Measurements from ENCODE around the gene TPRA1. TPM values are rescaled to one million over a fixed set of nuclear protein-coding genes. Genes with fewer than 3 reads are reported as not detected.

The TPRA1 gene
- polyA plus RNA-seq (2013) = 11.5 and 13.0 TPM in 2 replicates

DNA sequence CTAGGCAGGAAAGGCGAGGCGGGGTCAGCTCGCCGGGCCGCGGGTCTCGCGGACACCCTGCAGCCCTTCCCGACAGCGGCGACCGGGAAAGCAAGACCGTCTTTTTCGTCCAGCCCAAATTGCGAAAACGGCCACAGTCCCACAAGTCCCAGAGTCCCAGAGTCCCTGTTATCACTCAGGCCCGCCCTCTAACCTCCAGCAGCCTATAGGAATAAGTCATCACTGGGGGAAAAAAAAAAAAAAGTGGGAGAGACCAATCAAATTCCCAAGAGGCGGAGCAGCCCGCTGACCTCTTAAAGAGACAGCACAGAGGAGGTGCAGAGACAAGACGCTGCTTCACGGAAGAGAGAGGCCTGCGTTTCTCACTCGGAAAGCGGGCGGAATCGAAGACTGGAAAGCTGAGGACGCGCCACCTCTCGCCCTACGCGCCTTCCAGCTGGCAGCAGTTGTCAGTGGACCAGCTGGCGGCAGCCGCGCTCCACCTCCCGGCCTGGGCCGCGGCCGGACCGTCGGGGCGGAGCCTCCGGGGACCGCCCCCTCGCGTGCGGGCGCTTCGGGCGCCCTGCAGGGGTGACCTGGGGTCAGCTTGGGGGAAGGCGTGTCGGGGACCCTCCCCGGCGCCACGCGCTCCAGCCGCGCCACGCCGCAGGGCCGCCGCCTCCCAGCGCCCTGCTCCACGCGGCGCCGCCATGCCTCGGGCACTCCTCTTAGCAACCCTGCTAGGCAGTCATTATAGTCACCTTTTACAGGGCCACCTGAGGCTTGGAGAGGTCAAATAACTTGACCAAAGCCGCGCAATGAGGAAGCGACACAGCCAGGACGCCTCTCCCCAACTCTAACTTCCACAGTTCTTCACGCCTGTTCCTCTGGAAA, at the start of gene TPRA1:
TSS of gene TPRA1 (minus strand) at position 141 of the 873 bp plus-strand sequence. CDS start 10,587 bp downstream, outside the sequence.
- no CpG with 5 or more reads among the region's 72 CpGs for WGBS (ENCODE audit: extremely low coverage, insufficient coverage, insufficient read length)
- Histone ChIP-seq H2BK12ac (ENCODE audit: low read length) (no peak within 1 kb of the TSS), H3K14ac (ENCODE audit: low read length) (peak within 1 kb of the TSS; percentile 65), H3K4me3 (ENCODE audit: low read depth, low read length) (peak within 1 kb of the TSS; percentile 85), H3K23ac (ENCODE audit: low read length) (no peak within 1 kb of the TSS), H2AK5ac (ENCODE audit: low read length) (no peak within 1 kb of the TSS), H3K27me3 (ENCODE audit: insufficient read depth, low read length) (no peaks in the 10 kb centered on the region), H3K36me3 (ENCODE audit: control insufficient read depth in 1 of 2, insufficient read depth in 2 of 2, low read length in 2 of 2) (no peaks in the 10 kb centered on the region), H3K18ac (ENCODE audit: low read length) (peak within 1 kb of the TSS; percentile 79), H3K4me2 (ENCODE audit: low read length) (peak within 1 kb of the TSS; percentile 87), H3K9me3 (ENCODE audit: insufficient read depth, low read depth, low read length) (no peaks in the 10 kb centered on the region), H4K91ac (ENCODE audit: low read depth, low read length) (peak within 1 kb of the TSS; percentile 80), H3K4ac (ENCODE audit: low read depth, low read length) (peak within 1 kb of the TSS; percentile 42), H3K79me2 (ENCODE audit: control insufficient read depth, insufficient read depth, low read length, poor library complexity) (peaks cover 8% of the 10 kb centered on the region), H4K8ac (ENCODE audit: low read depth, low read length) (peak within 1 kb of the TSS; percentile 82), H3K9ac (ENCODE audit: low read length) (peak within 1 kb of the TSS; percentile 87), H4K12ac (ENCODE audit: low read depth, low read length) (peak within 1 kb of the TSS; percentile 48), H3K4me1 (ENCODE audit: control insufficient read depth in 1 of 2, insufficient read depth in 2 of 2, low read length in 2 of 2) (peaks cover 12 to 37% of the 10 kb centered on the region in 2 experiments), H3K27ac (ENCODE audit: low read depth, low read length) (peak within 1 kb of the TSS; percentile 86), H3K79me1 (ENCODE audit: low read length) (peaks cover 3% of the 10 kb centered on the region), H2AFZ (ENCODE audit: insufficient read depth, low read length, poor library complexity) (peak within 1 kb of the TSS; percentile 81), H2BK120ac (ENCODE audit: insufficient read depth, low read length, poor library complexity) (peak within 1 kb of the TSS; percentile 55), H2BK5ac (ENCODE audit: low read depth, low read length, poor library complexity) (peak within 1 kb of the TSS; percentile 41)
- peak; percentile 92 to 97 for DNase-seq

- Histone ChIP-seq H2AK5ac (ENCODE audit: low read length) (no peak overlapping the region), H3K23ac (ENCODE audit: low read length) (no peak overlapping the region), H3K36me3 (ENCODE audit: control insufficient read depth in 1 of 2, insufficient read depth in 2 of 2, low read length in 2 of 2) (no peaks in the 10 kb centered on the region), H3K4me1 (ENCODE audit: control insufficient read depth in 1 of 2, insufficient read depth in 2 of 2, low read length in 2 of 2) (peaks cover 11 to 17% of the 10 kb centered on the region in 2 experiments), H4K91ac (ENCODE audit: low read depth, low read length) (peak overlapping the region; percentile 40), H2BK120ac (ENCODE audit: insufficient read depth, low read length, poor library complexity) (no peak overlapping the region), H3K79me1 (ENCODE audit: low read length) (peaks cover 7% of the 10 kb centered on the region), H3K27ac (ENCODE audit: low read depth, low read length) (peak overlapping the region; percentile 67), H3K27me3 (ENCODE audit: insufficient read depth, low read length) (no peaks in the 10 kb centered on the region), H3K18ac (ENCODE audit: low read length) (no peak overlapping the region), H3K9ac (ENCODE audit: low read length) (no peak overlapping the region), H2BK12ac (ENCODE audit: low read length) (peak overlapping the region; percentile 72), H3K14ac (ENCODE audit: low read length) (no peak overlapping the region), H3K4me2 (ENCODE audit: low read length) (no peak overlapping the region), H2BK5ac (ENCODE audit: low read depth, low read length, poor library complexity) (peak overlapping the region; percentile 13), H2AFZ (ENCODE audit: insufficient read depth, low read length, poor library complexity) (no peak overlapping the region), H3K79me2 (ENCODE audit: control insufficient read depth, insufficient read depth, low read length, poor library complexity) (no peaks in the 10 kb centered on the region), H3K4ac (ENCODE audit: low read depth, low read length) (no peak overlapping the region), H4K12ac (ENCODE audit: low read depth, low read length) (no peak overlapping the region), H4K8ac (ENCODE audit: low read depth, low read length) (no peak overlapping the region), H3K4me3 (ENCODE audit: low read depth, low read length) (no peak overlapping the region), H3K9me3 (ENCODE audit: insufficient read depth, low read depth, low read length) (no peaks in the 10 kb centered on the region)
- no peak for DNase-seq
- no CpG with 5 or more reads among the region's 3 CpGs for WGBS (ENCODE audit: extremely low coverage, insufficient coverage, insufficient read length)
Measured at GRCh38 chr3:127640042-127640355, 49.5 kb upstream of the TPRA1 start.

- Histone ChIP-seq H3K4me1 (ENCODE audit: control insufficient read depth in 1 of 2, insufficient read depth in 2 of 2, low read length in 2 of 2) (peaks cover 11 to 17% of the 10 kb centered on the region in 2 experiments), H4K91ac (ENCODE audit: low read depth, low read length) (peak overlapping the region; percentile 28), H3K27me3 (ENCODE audit: insufficient read depth, low read length) (no peaks in the 10 kb centered on the region), H3K79me1 (ENCODE audit: low read length) (peaks cover 7% of the 10 kb centered on the region), H2AK5ac (ENCODE audit: low read length) (peak overlapping the region; percentile 67), H2BK120ac (ENCODE audit: insufficient read depth, low read length, poor library complexity) (peak overlapping the region; percentile 52), H3K9me3 (ENCODE audit: insufficient read depth, low read depth, low read length) (no peaks in the 10 kb centered on the region), H3K79me2 (ENCODE audit: control insufficient read depth, insufficient read depth, low read length, poor library complexity) (no peaks in the 10 kb centered on the region), H3K4me2 (ENCODE audit: low read length) (peak overlapping the region; percentile 13), H2BK12ac (ENCODE audit: low read length) (peak overlapping the region; percentile 77), H3K18ac (ENCODE audit: low read length) (peak overlapping the region; percentile 68), H3K4ac (ENCODE audit: low read depth, low read length) (no peak overlapping the region), H3K27ac (ENCODE audit: low read depth, low read length) (peak overlapping the region; percentile 67), H4K8ac (ENCODE audit: low read depth, low read length) (no peak overlapping the region), H4K12ac (ENCODE audit: low read depth, low read length) (no peak overlapping the region), H2AFZ (ENCODE audit: insufficient read depth, low read length, poor library complexity) (peak overlapping the region; percentile 25), H3K23ac (ENCODE audit: low read length) (no peak overlapping the region), H3K4me3 (ENCODE audit: low read depth, low read length) (no peak overlapping the region), H3K14ac (ENCODE audit: low read length) (peak overlapping the region; percentile 65), H3K36me3 (ENCODE audit: control insufficient read depth in 1 of 2, insufficient read depth in 2 of 2, low read length in 2 of 2) (no peaks in the 10 kb centered on the region), H3K9ac (ENCODE audit: low read length) (no peak overlapping the region), H2BK5ac (ENCODE audit: low read depth, low read length, poor library complexity) (peak overlapping the region; percentile 14)
- no CpG with 5 or more reads among the region's 5 CpGs for WGBS (ENCODE audit: extremely low coverage, insufficient coverage, insufficient read length)
- peak; percentile 81 to 89 for DNase-seq
Measured at GRCh38 chr3:127639173-127640041, 48.9 kb upstream of the TPRA1 start.

DNA sequence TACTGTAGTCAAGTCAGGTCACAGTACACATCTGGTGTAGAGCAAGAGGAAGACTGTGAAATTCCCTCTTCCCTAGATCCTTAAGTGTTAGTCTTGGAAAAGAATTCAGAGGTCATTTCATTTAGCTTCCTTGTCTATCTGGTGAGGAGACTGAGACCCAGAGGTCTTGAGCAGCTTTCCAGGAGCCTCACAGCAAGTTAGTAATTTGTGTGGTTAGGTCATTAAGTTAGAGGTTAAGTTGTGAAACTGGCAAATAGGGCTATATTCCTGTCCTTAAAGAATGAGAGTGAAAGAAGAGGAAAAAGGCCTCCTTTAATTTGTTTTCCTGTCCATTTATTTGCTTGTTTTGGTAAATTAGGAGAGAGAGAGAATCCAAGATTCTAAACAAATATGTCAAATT, 47.4 kb upstream of the TPRA1 start:
- Histone ChIP-seq H3K4me3 (ENCODE audit: low read depth, low read length) (no peak overlapping the region), H2BK12ac (ENCODE audit: low read length) (no peak overlapping the region), H3K14ac (ENCODE audit: low read length) (no peak overlapping the region), H3K79me2 (ENCODE audit: control insufficient read depth, insufficient read depth, low read length, poor library complexity) (no peaks in the 10 kb centered on the region), H3K4ac (ENCODE audit: low read depth, low read length) (no peak overlapping the region), H3K79me1 (ENCODE audit: low read length) (peaks cover 7% of the 10 kb centered on the region), H2BK5ac (ENCODE audit: low read depth, low read length, poor library complexity) (no peak overlapping the region), H3K4me1 (ENCODE audit: control insufficient read depth in 1 of 2, insufficient read depth in 2 of 2, low read length in 2 of 2) (peaks cover 11 to 17% of the 10 kb centered on the region in 2 experiments), H4K12ac (ENCODE audit: low read depth, low read length) (no peak overlapping the region), H2AK5ac (ENCODE audit: low read length) (no peak overlapping the region), H4K8ac (ENCODE audit: low read depth, low read length) (no peak overlapping the region), H3K36me3 (ENCODE audit: control insufficient read depth in 1 of 2, insufficient read depth in 2 of 2, low read length in 2 of 2) (no peaks in the 10 kb centered on the region), H3K9me3 (ENCODE audit: insufficient read depth, low read depth, low read length) (no peaks in the 10 kb centered on the region), H3K4me2 (ENCODE audit: low read length) (no peak overlapping the region), H3K27ac (ENCODE audit: low read depth, low read length) (no peak overlapping the region), H4K91ac (ENCODE audit: low read depth, low read length) (no peak overlapping the region), H3K27me3 (ENCODE audit: insufficient read depth, low read length) (no peaks in the 10 kb centered on the region), H2AFZ (ENCODE audit: insufficient read depth, low read length, poor library complexity) (no peak overlapping the region), H2BK120ac (ENCODE audit: insufficient read depth, low read length, poor library complexity) (no peak overlapping the region), H3K23ac (ENCODE audit: low read length) (no peak overlapping the region), H3K9ac (ENCODE audit: low read length) (no peak overlapping the region), H3K18ac (ENCODE audit: low read length) (no peak overlapping the region)
- no peak for DNase-seq
